ENCODE data around the gene PTPMT1. TPM values are rescaled to one million over a fixed set of nuclear protein-coding genes. Genes with fewer than 3 reads are reported as not detected.

PTPMT1 gene
- total RNA-seq, 3 donors from 2014 or later = 130 to 139 (median 137) TPM

- no peaks in the 10 kb centered on the region for H3K9me3 ChIP-seq
- H3K36me3 ChIP-seq = no peaks in the 10 kb centered on the region
- TF ChIP-seq CTCF (IDR thresholded peaks at IDR 0.05) (no peak), POLR2A (IDR thresholded peaks at IDR 0.05) (no peak), POLR2AphosphoS5 (IDR thresholded peaks at IDR 0.05) (no peak)
- H3K27me3 ChIP-seq = no peaks in the 10 kb centered on the region
- no peak for DNase-seq (ENCODE audit: low spot score in 2 of 2)
- H3K27ac ChIP-seq = no peak overlapping the region
- intact Hi-C loops (cut with DNase I; ENCODE audit: low total_unique reads) = no loop called here
- no peak overlapping the region for H3K4me3 ChIP-seq
- no peaks in the 10 kb centered on the region for H3K4me1 ChIP-seq
Observed at GRCh38 chr11:47550288-47551047, 14.9 kb upstream of the PTPMT1 start.

GRCh38 chr11:47551086-47551485, 14.3 kb upstream of the PTPMT1 start:
- H3K36me3 ChIP-seq = no peaks in the 10 kb centered on the region
- no peak for TF ChIP-seq CTCF (IDR thresholded peaks at IDR 0.05)
- no peak for TF ChIP-seq POLR2A (IDR thresholded peaks at IDR 0.05)
- TF ChIP-seq POLR2AphosphoS5 (IDR thresholded peaks at IDR 0.05) = no peak
- H3K27me3 ChIP-seq = no peaks in the 10 kb centered on the region
- no peak for DNase-seq (ENCODE audit: low spot score in 2 of 2)
- H3K27ac ChIP-seq = peak overlapping the region; percentile 94
- H3K4me1 ChIP-seq = no peaks in the 10 kb centered on the region
- intact Hi-C loops (cut with DNase I; ENCODE audit: low total_unique reads) = no loop called here
- no peaks in the 10 kb centered on the region for H3K9me3 ChIP-seq
- H3K4me3 ChIP-seq = peak overlapping the region in 2 of 3 donors; percentile 85 to 98

GRCh38 chr11:47552056-47552565, 13.3 kb upstream of the PTPMT1 start:
- Histone ChIP-seq H3K4me1 (no peaks in the 10 kb centered on the region), H3K27me3 (no peaks in the 10 kb centered on the region), H3K36me3 (no peaks in the 10 kb centered on the region), H3K27ac (peak overlapping the region; percentile 94), H3K9me3 (no peaks in the 10 kb centered on the region), H3K4me3 (peak overlapping the region; percentile 84 to 98 (median 85))
- TF ChIP-seq POLR2AphosphoS5 (IDR thresholded peaks at IDR 0.05) (peak in 2 of 3 donors; percentile 13 to 14), CTCF (IDR thresholded peaks at IDR 0.05) (no peak)
- no peak for DNase-seq (ENCODE audit: low spot score in 2 of 2)
- intact Hi-C loops (cut with DNase I; ENCODE audit: low total_unique reads) = no loop called here

GRCh38 chr11:47552566-47553405, 12.6 kb upstream of the PTPMT1 start, which contains the start of gene CELF1:
Gene CELF1 (minus strand): TSS chr11:47553132. CDS start chr11:47499523, 53,609 bp downstream.
- Histone ChIP-seq H3K4me1 (no peaks in the 10 kb centered on the region), H3K4me3 (peak within 1 kb of the TSS; percentile 84 to 98 (median 85)), H3K27ac (peak within 1 kb of the TSS; percentile 94), H3K9me3 (no peaks in the 10 kb centered on the region), H3K36me3 (no peaks in the 10 kb centered on the region), H3K27me3 (no peaks in the 10 kb centered on the region)
- intact Hi-C loops (cut with DNase I; ENCODE audit: low total_unique reads) = no loop called here
- TF ChIP-seq POLR2AphosphoS5 (IDR thresholded peaks at IDR 0.05) (peak; percentile 83 to 86 (median 84)), POLR2A (IDR thresholded peaks at IDR 0.05) (no peak), CTCF (IDR thresholded peaks at IDR 0.05) (peak in 2 of 3 donors; percentile 56 to 90)
- DNase-seq (ENCODE audit: low spot score in 2 of 2) = peak; percentile 85 to 90
